Activated CD8-positive, alpha-beta memory T cell treated with anti-CD3 and anti-CD28 coated beads for 1 hour (primary cell): ENCODE measurements around the gene SELENOW.
"Not testable (repeated sequence)": the region's sequence is repeated elsewhere in the genome, so short reads cannot be mapped to it uniquely, and the experiment has no call there.

Experiments used
- DNase-seq, 2 donors: peaks; one replicate each; pipeline ENCODE4 v3.0.0-alpha.2; 2020; ENCODE audit warnings: low read depth in 1 of 2; ENCODE audit errors: extremely low read depth in 1 of 2

The SELENOW gene

GRCh38 chr19:47756627-47756929 is 21.9 kb upstream of the SELENOW start:
- no peak for DNase-seq

GRCh38 chr19:47756953-47757608 is 21.4 kb upstream of the SELENOW start:
- DNase-seq, result no peak

- no peak for DNase-seq
Measured at GRCh38 chr19:47757617-47758442, 20.7 kb upstream of the SELENOW start.

GRCh38 chr19:47758443-47758804 is 20.1 kb upstream of the SELENOW start:
- DNase-seq, result no peak

- DNase-seq, result no peak
Measured at GRCh38 chr19:47760632-47760999, 17.9 kb upstream of the SELENOW start.

- DNase-seq, result no peak
Measured at GRCh38 chr19:47761566-47761965, 16.9 kb upstream of the SELENOW start.

GRCh38 chr19:47762151-47762550 is 16.4 kb upstream of the SELENOW start:
- no peak for DNase-seq

- no peak for DNase-seq
Measured at GRCh38 chr19:47762615-47763308, 15.7 kb upstream of the SELENOW start.

GRCh38 chr19:47764705-47765104 is 13.8 kb upstream of the SELENOW start:
- not testable (repeated sequence) for DNase-seq

GRCh38 chr19:47765523-47766358 is 12.8 kb upstream of the SELENOW start:
- no peak for DNase-seq

- no peak for DNase-seq
Measured at GRCh38 chr19:47766359-47766620, 12.2 kb upstream of the SELENOW start.

GRCh38 chr19:47766670-47767069 is 11.8 kb upstream of the SELENOW start:
- no peak for DNase-seq

- DNase-seq, result no peak
Measured at GRCh38 chr19:47767349-47767748, 11.2 kb upstream of the SELENOW start.

- no peak for DNase-seq
Measured at GRCh38 chr19:47768604-47769003, 9.9 kb upstream of the SELENOW start.

- DNase-seq, result no peak
Measured at GRCh38 chr19:47769534-47769933, 9.0 kb upstream of the SELENOW start.

- not testable (repeated sequence) for DNase-seq
Measured at GRCh38 chr19:47771291-47771690, 7.2 kb upstream of the SELENOW start.

- no peak for DNase-seq
Measured at GRCh38 chr19:47776568-47776967, 1.9 kb upstream of the SELENOW start.

- DNase-seq, result not testable (repeated sequence)
Measured at GRCh38 chr19:47777245-47778048, 1.1 kb upstream of the SELENOW start.

- no peak for DNase-seq
Measured at GRCh38 chr19:47778954-47779351, 450 bp downstream of the SELENOW start.

GRCh38 chr19:47779524-47780214 is 1.2 kb downstream of the SELENOW start:
- no peak for DNase-seq
